Stimulated activated CD4-positive, alpha-beta T cell treated with anti-CD3 and anti-CD28 coated beads, Interleukin-15, amount 100 ng/mL, for 24 hours (primary cell): ENCODE data around the gene CENPX.

Source experiments
- DNase-seq: peaks from one replicate; pipeline ENCODE4 v3.0.0-alpha.2; 2020

CENPX gene

GRCh38 chr17:82009413-82009812 is 13.3 kb downstream of the CENPX start:
- no peak for DNase-seq

- DNase-seq, result no peak
Observed at GRCh38 chr17:82008941-82009405, 13.7 kb downstream of the CENPX start.

- DNase-seq, result no peak
Observed at GRCh38 chr17:82008258-82008940, 14.3 kb downstream of the CENPX start.

GRCh38 chr17:82007495-82008257 is 15.0 kb downstream of the CENPX start:
- no peak for DNase-seq

GRCh38 chr17:82007228-82007494 is 15.5 kb downstream of the CENPX start:
- no peak for DNase-seq

- no peak for DNase-seq
Observed at GRCh38 chr17:82006468-82007227, 16.0 kb downstream of the CENPX start.

GRCh38 chr17:82005701-82006348 is 16.9 kb downstream of the CENPX start:
- DNase-seq, result no peak

GRCh38 chr17:82004517-82005455 is 17.9 kb downstream of the CENPX start:
- DNase-seq, result no peak

GRCh38 chr17:82003411-82004381 is 19.0 kb downstream of the CENPX start:
- peak; percentile 61 for DNase-seq

GRCh38 chr17:82001571-82002056 is 21.1 kb downstream of the CENPX start:
- no peak for DNase-seq

GRCh38 chr17:82000803-82001570 is 21.7 kb downstream of the CENPX start:
- DNase-seq, result no peak

- DNase-seq, result no peak
Observed at GRCh38 chr17:81999976-82000802, 22.5 kb downstream of the CENPX start.

- no peak for DNase-seq
Observed at GRCh38 chr17:81999587-81999975, 23.1 kb downstream of the CENPX start.

GRCh38 chr17:81998691-81999438 is 23.8 kb downstream of the CENPX start:
- no peak for DNase-seq

GRCh38 chr17:81998212-81998611 is 24.5 kb downstream of the CENPX start:
- no peak for DNase-seq

GRCh38 chr17:81996757-81997441 is 25.8 kb downstream of the CENPX start:
- no peak for DNase-seq

- no peak for DNase-seq
Observed at GRCh38 chr17:81996232-81996756, 26.4 kb downstream of the CENPX start.
